ENCODE results near the gene TMEM183A. TPM values are rescaled to one million over a fixed set of nuclear protein-coding genes. Genes with fewer than 3 reads are reported as not detected.
"Not testable (repeated sequence)": the region's sequence is repeated elsewhere in the genome, so short reads cannot be mapped to it uniquely, and the experiment has no call there.

The TMEM183A gene
- total and polyA plus RNA-seq, 2 donors (not counting 1 experiment from before 2014, with no cell fraction given): 61.2 to 65.2 TPM

DNA sequence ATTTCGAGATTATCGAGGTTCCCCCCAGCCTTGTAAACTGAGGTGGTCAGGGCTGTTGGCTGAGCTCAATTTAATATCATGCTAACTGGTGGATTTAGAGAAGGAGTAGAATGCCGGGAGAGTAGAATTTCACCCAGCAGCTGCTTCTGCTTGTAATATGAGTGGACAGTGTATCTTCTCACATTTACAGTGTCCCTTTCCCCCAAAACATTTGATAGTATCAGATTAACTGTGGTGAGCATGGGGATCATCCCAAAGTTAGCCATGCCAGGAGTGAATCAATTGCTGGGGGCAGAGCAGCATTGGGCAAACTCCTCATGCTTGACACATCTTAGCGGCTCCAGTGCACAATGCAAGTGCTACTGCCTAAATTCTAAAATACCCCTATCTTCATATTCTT, 9.9 kb downstream of the TMEM183A start:
- intact Hi-C loops (cut with micrococcal nuclease): no loop called here
- POLR2A ChIA-PET: no interaction called here
- Histone ChIP-seq H3K27ac (ENCODE audit: low read length in 2 of 2) (no peak overlapping the region), H3K79me2 (ENCODE audit: control insufficient read depth, insufficient read depth, low read length) (peaks cover 35% of the 10 kb centered on the region), H3K27me3 (replicated peaks in 1 of 4; ENCODE audit: control extremely low read depth in 1 of 4, control insufficient read depth in 3 of 4, insufficient read depth in 4 of 4, low read length in 3 of 4) (no peaks in the 10 kb centered on the region), H3K4me2 (replicated peaks; ENCODE audit: low read depth, low read length, poor library complexity, severe bottlenecking) (no peak overlapping the region), H2AFZ (ENCODE audit: insufficient read depth, low read depth, low read length, poor library complexity, severe bottlenecking) (no peak overlapping the region), H3K9me3 (ENCODE audit: control extremely low read depth in 1 of 3, control insufficient read depth in 2 of 3, insufficient read depth in 1 of 3, low read length in 2 of 3) (no peaks in the 10 kb centered on the region), H4K20me1 (ENCODE audit: control insufficient read depth, insufficient read depth, low read length, poor library complexity, severe bottlenecking) (peaks cover 44% of the 10 kb centered on the region), H3K9ac (ENCODE audit: low read length) (no peak overlapping the region), H3K4me3 (ENCODE audit: control extremely low read depth in 1 of 5, extremely low read depth in 1 of 5, insufficient read depth in 1 of 5, low read depth in 2 of 5, low read length in 4 of 5) (no peak overlapping the region), H3K4me1 (ENCODE audit: control insufficient read depth in 2 of 2, insufficient read depth in 2 of 2, low read length in 2 of 2) (no peaks in the 10 kb centered on the region), H3K36me3 (replicated peaks in 1 of 2; ENCODE audit: control extremely low read depth in 1 of 2, control insufficient read depth in 1 of 2, extremely low read depth in 1 of 2, insufficient read depth in 2 of 2, low read length in 1 of 2) (peaks cover 10 to 86% of the 10 kb centered on the region in 2 experiments)
- Mint-ChIP-seq H3K27ac (no peak overlapping the region), H3K4me3 (no peak overlapping the region), H3K9me3 (ENCODE audit: insufficient read depth) (no peaks in the 10 kb centered on the region), H3K4me1 (no peaks in the 10 kb centered on the region), H3K27me3 (no peaks in the 10 kb centered on the region)
- TF ChIP-seq, protein P1, sequence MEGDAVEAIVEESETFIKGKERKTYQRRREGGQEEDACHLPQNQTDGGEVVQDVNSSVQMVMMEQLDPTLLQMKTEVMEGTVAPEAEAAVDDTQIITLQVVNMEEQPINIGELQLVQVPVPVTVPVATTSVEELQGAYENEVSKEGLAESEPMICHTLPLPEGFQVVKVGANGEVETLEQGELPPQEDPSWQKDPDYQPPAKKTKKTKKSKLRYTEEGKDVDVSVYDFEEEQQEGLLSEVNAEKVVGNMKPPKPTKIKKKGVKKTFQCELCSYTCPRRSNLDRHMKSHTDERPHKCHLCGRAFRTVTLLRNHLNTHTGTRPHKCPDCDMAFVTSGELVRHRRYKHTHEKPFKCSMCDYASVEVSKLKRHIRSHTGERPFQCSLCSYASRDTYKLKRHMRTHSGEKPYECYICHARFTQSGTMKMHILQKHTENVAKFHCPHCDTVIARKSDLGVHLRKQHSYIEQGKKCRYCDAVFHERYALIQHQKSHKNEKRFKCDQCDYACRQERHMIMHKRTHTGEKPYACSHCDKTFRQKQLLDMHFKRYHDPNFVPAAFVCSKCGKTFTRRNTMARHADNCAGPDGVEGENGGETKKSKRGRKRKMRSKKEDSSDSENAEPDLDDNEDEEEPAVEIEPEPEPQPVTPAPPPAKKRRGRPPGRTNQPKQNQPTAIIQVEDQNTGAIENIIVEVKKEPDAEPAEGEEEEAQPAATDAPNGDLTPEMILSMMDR (IDR thresholded peaks at IDR 0.05): no peak
- no peak for TF ChIP-seq EZH2 (IDR thresholded peaks at IDR 0.05; ENCODE audit: borderline replicate concordance, insufficient read depth, low read depth, low read length, poor library complexity, severe bottlenecking)
- WGBS (ENCODE audit: insufficient coverage): no CpG with 5 or more reads among the region's 4 CpGs
- DNase-seq (no peak), ATAC-seq (ENCODE audit: low read depth) (no peak)
- CTCF ChIA-PET: no interaction called here

DNA sequence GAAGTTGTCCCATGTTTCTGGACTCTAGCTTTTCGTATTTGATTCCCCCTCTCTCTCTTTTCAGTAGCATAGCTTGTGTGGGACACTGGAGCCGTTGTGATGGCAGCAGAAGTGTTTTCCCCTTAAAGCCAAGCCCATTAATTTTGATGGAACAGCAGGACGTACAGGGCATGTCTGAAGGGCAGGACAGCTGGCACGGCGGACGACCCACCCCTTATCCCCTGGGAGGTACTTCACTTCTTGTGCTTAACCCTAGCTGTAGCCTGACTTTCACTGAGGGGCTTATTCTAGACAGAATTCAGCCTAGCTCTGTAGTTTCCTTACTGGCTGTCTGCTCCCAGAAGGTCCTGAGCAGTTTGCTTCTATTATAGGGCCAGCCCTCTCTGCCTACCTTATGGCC, 10.5 kb downstream of the TMEM183A start:
- 96% methylated on average over 6 of the region's 6 CpGs for WGBS (ENCODE audit: insufficient coverage)
- no peak overlapping the region for H3K4me3 ChIP-seq (ENCODE audit: control extremely low read depth in 1 of 5, extremely low read depth in 1 of 5, insufficient read depth in 1 of 5, low read depth in 2 of 5, low read length in 4 of 5)
- H3K4me1 Mint-ChIP-seq: no peaks in the 10 kb centered on the region
- ChIA-PET CTCF (interaction anchor here (1.0 kb wide), 1 partner anchor 23 kb away, joined by 3 read pairs; no protein-coding TSS in a partner anchor), POLR2A (no interaction called here)
- no peak overlapping the region for H3K4me3 Mint-ChIP-seq
- H3K27ac ChIP-seq (ENCODE audit: low read length in 2 of 2): no peak overlapping the region
- no peak overlapping the region for H3K9ac ChIP-seq (ENCODE audit: low read length)
- H3K4me2 ChIP-seq (replicated peaks; ENCODE audit: low read depth, low read length, poor library complexity, severe bottlenecking): no peak overlapping the region
- H3K9me3 ChIP-seq (ENCODE audit: control extremely low read depth in 1 of 3, control insufficient read depth in 2 of 3, insufficient read depth in 1 of 3, low read length in 2 of 3): no peaks in the 10 kb centered on the region
- H2AFZ ChIP-seq (ENCODE audit: insufficient read depth, low read depth, low read length, poor library complexity, severe bottlenecking): no peak overlapping the region
- H4K20me1 ChIP-seq (ENCODE audit: control insufficient read depth, insufficient read depth, low read length, poor library complexity, severe bottlenecking): peaks cover 39% of the 10 kb centered on the region
- no peaks in the 10 kb centered on the region for H3K4me1 ChIP-seq (ENCODE audit: control insufficient read depth in 2 of 2, insufficient read depth in 2 of 2, low read length in 2 of 2)
- no peak for ATAC-seq (ENCODE audit: low read depth)
- no peaks in the 10 kb centered on the region for H3K27me3 Mint-ChIP-seq
- H3K9me3 Mint-ChIP-seq (ENCODE audit: insufficient read depth): no peaks in the 10 kb centered on the region
- no peak for DNase-seq
- intact Hi-C loops (cut with micrococcal nuclease): no loop called here
- TF ChIP-seq, protein P1 (IDR thresholded peaks at IDR 0.05): no peak
- TF ChIP-seq EZH2 (IDR thresholded peaks at IDR 0.05; ENCODE audit: borderline replicate concordance, insufficient read depth, low read depth, low read length, poor library complexity, severe bottlenecking): no peak
- H3K36me3 ChIP-seq (replicated peaks in 1 of 2; ENCODE audit: control extremely low read depth in 1 of 2, control insufficient read depth in 1 of 2, extremely low read depth in 1 of 2, insufficient read depth in 2 of 2, low read length in 1 of 2): peaks cover 10 to 82% of the 10 kb centered on the region in 2 experiments
- peaks cover 29% of the 10 kb centered on the region for H3K79me2 ChIP-seq (ENCODE audit: control insufficient read depth, insufficient read depth, low read length)
- H3K27me3 ChIP-seq (replicated peaks in 1 of 4; ENCODE audit: control extremely low read depth in 1 of 4, control insufficient read depth in 3 of 4, insufficient read depth in 4 of 4, low read length in 3 of 4): no peaks in the 10 kb centered on the region
- H3K27ac Mint-ChIP-seq: no peak overlapping the region

DNA sequence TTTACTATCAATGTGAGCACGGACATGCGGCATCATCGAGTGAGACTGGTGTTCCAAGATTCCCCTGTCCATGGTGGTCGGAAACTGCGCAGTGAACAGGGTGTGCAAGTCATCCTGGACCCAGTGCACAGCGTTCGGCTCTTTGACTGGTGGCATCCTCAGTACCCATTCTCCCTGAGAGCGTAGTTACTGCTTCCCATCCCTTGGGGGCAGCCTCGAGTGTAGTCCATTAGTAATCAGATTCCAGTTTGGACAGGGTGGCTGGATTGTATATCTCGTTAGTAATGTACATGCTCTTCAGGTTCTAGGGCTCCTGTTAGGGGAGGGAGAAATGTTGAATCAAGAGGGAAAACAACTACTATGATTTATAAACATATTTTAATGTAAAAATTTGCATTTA, 15.7 kb downstream of the TMEM183A start:
- H3K9ac ChIP-seq (ENCODE audit: low read length); H4K20me1 ChIP-seq (ENCODE audit: control insufficient read depth, insufficient read depth, low read length, poor library complexity, severe bottlenecking); POLR2A ChIA-PET; H3K27ac Mint-ChIP-seq; H3K4me3 ChIP-seq (ENCODE audit: control extremely low read depth in 1 of 5, extremely low read depth in 1 of 5, insufficient read depth in 1 of 5, low read depth in 2 of 5, low read length in 4 of 5); H2AFZ ChIP-seq (ENCODE audit: insufficient read depth, low read depth, low read length, poor library complexity, severe bottlenecking); H3K4me2 ChIP-seq (replicated peaks; ENCODE audit: low read depth, low read length, poor library complexity, severe bottlenecking); H3K4me3 Mint-ChIP-seq; H3K9me3 ChIP-seq (ENCODE audit: control extremely low read depth in 1 of 3, control insufficient read depth in 2 of 3, insufficient read depth in 1 of 3, low read length in 2 of 3); H3K27ac ChIP-seq (ENCODE audit: low read length in 2 of 2); DNase-seq; H3K79me2 ChIP-seq (ENCODE audit: control insufficient read depth, insufficient read depth, low read length); H3K27me3 Mint-ChIP-seq; ATAC-seq (ENCODE audit: low read depth); H3K9me3 Mint-ChIP-seq (ENCODE audit: insufficient read depth): not testable (repeated sequence)
- CTCF ChIA-PET: interaction anchor here (0.6 to 1.2 kb wide), 3 partner anchors 10 to 449 kb away, joined by 3 to 7 read pairs (median 4); no protein-coding TSS in a partner anchor
- peaks cover 16% of the 10 kb centered on the region for H3K4me1 Mint-ChIP-seq
- Histone ChIP-seq H3K36me3 (replicated peaks in 1 of 2; ENCODE audit: control extremely low read depth in 1 of 2, control insufficient read depth in 1 of 2, extremely low read depth in 1 of 2, insufficient read depth in 2 of 2, low read length in 1 of 2) (peaks cover 6 to 53% of the 10 kb centered on the region in 2 experiments), H3K27me3 (replicated peaks in 1 of 4; ENCODE audit: control extremely low read depth in 1 of 4, control insufficient read depth in 3 of 4, insufficient read depth in 4 of 4, low read length in 3 of 4) (peaks cover 0 to 13% (median 5%) of the 10 kb centered on the region in 4 experiments), H3K4me1 (ENCODE audit: control insufficient read depth in 2 of 2, insufficient read depth in 2 of 2, low read length in 2 of 2) (peaks cover 10 to 16% of the 10 kb centered on the region in 2 donors)
- WGBS (ENCODE audit: insufficient coverage): no CpG with 5 or more reads among the region's 10 CpGs
- intact Hi-C loops (cut with micrococcal nuclease): loop anchor here (10.0 kb wide), 1 partner anchor 772 kb away; the partner anchor contains the start of genes ZBED6 and ZC3H11A
